Nephron progenitor cell (in vitro differentiated cells): ENCODE measurements around the gene PPP3CB.

ENCODE experiments used
- DNase-seq: peaks from one replicate; pipeline ENCODE4 v3.0.0; 2021
- H3K27ac Mint-ChIP-seq: 2 replicates; pipeline ENCODE4 v1.8.0; 2021; ENCODE audit warnings: mild to moderate bottlenecking, moderate library complexity, mixed read lengths
- H3K27me3 Mint-ChIP-seq: 2 replicates; pipeline ENCODE4 v1.8.0; 2021; ENCODE audit warnings: mild to moderate bottlenecking, low read depth, mixed read lengths; ENCODE audit not compliant: poor library complexity
- H3K36me3 Mint-ChIP-seq: 2 replicates; pipeline ENCODE4 v1.8.0; 2021; ENCODE audit warnings: low read depth, mixed read lengths
- H3K4me1 Mint-ChIP-seq: 2 replicates; pipeline ENCODE4 v1.8.0; 2021; ENCODE audit warnings: mixed read lengths
- H3K4me3 Mint-ChIP-seq: 2 replicates; pipeline ENCODE4 v1.8.0; 2021; ENCODE audit warnings: mild to moderate bottlenecking, moderate library complexity, mixed read lengths
- H3K9me3 Mint-ChIP-seq: 2 replicates; pipeline ENCODE4 v1.8.0; 2021; ENCODE audit warnings: mild to moderate bottlenecking, moderate library complexity, mixed read lengths
- TF ChIP-seq, protein P1 (sequence below): fragments of 200-600 bp; sonication (generic); IDR thresholded peaks from 2 replicates; pipeline ENCODE4 v1.5.0; 2021; ENCODE audit warnings: antibody characterized with exemption

Gene PPP3CB

GRCh38 chr10:73413528-73414229 is 82.1 kb downstream of the PPP3CB start, which contains the start of gene ANXA7:
TSS of gene ANXA7 (minus strand) at chr10:73414058. CDS start at chr10:73400856, 13,202 bp downstream.
- TF ChIP-seq, protein P1, sequence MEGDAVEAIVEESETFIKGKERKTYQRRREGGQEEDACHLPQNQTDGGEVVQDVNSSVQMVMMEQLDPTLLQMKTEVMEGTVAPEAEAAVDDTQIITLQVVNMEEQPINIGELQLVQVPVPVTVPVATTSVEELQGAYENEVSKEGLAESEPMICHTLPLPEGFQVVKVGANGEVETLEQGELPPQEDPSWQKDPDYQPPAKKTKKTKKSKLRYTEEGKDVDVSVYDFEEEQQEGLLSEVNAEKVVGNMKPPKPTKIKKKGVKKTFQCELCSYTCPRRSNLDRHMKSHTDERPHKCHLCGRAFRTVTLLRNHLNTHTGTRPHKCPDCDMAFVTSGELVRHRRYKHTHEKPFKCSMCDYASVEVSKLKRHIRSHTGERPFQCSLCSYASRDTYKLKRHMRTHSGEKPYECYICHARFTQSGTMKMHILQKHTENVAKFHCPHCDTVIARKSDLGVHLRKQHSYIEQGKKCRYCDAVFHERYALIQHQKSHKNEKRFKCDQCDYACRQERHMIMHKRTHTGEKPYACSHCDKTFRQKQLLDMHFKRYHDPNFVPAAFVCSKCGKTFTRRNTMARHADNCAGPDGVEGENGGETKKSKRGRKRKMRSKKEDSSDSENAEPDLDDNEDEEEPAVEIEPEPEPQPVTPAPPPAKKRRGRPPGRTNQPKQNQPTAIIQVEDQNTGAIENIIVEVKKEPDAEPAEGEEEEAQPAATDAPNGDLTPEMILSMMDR = no peak
- peak; percentile 97 for DNase-seq
- H3K4me1 Mint-ChIP-seq = peaks cover 22% of the 10 kb centered on the region
- peaks cover 17% of the 10 kb centered on the region for H3K27me3 Mint-ChIP-seq
- no peaks in the 10 kb centered on the region for H3K36me3 Mint-ChIP-seq
- peak within 1 kb of the TSS; percentile 75 for H3K27ac Mint-ChIP-seq
- no peaks in the 10 kb centered on the region for H3K9me3 Mint-ChIP-seq
- H3K4me3 Mint-ChIP-seq = peak within 1 kb of the TSS; percentile 93

DNA sequence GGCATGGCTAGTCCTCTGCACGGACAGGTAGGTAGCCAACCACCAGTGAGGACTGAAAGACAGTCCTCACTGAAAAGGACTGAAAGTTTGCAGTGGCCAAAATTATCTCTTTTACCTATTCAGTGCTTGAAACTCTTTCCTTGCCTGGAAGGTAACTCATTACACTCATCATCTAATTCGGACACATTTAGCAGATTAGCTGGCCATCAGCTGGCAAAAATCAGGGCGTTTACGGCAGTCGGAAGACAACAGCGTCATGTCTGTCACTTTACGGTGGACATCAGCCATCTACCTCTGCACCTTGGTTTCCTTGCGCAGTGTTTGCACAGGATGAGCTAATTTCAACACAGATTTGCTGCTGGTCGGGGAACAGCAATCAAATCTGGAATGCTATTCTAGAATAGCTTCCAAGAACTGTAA is 82.7 kb downstream of the PPP3CB start:
- DNase-seq = peak; percentile 26
- Mint-ChIP-seq H3K9me3 (no peaks in the 10 kb centered on the region), H3K27me3 (peaks cover 17% of the 10 kb centered on the region), H3K4me1 (peaks cover 24% of the 10 kb centered on the region), H3K27ac (peak overlapping the region; percentile 75), H3K4me3 (peak overlapping the region; percentile 93), H3K36me3 (peaks cover under 1% of the 10 kb centered on the region)
- TF ChIP-seq, protein P1 = no peak

- peaks cover 8% of the 10 kb centered on the region for H3K36me3 Mint-ChIP-seq
- no peak for DNase-seq
- TF ChIP-seq, protein P1 = no peak
- H3K9me3 Mint-ChIP-seq = no peaks in the 10 kb centered on the region
- peaks cover 17% of the 10 kb centered on the region for H3K27me3 Mint-ChIP-seq
- peaks cover 31% of the 10 kb centered on the region for H3K4me1 Mint-ChIP-seq
- H3K27ac Mint-ChIP-seq = no peak overlapping the region
- no peak overlapping the region for H3K4me3 Mint-ChIP-seq
These were observed 84.9 kb downstream of the PPP3CB start for GRCh38 chr10:73410897-73411296.

GRCh38 chr10:73408978-73409521 is 86.8 kb downstream of the PPP3CB start:
- TF ChIP-seq, protein P1 = no peak
- Mint-ChIP-seq H3K9me3 (no peaks in the 10 kb centered on the region), H3K4me1 (peaks cover 18% of the 10 kb centered on the region), H3K36me3 (peaks cover 8% of the 10 kb centered on the region), H3K27ac (no peak overlapping the region), H3K27me3 (peaks cover under 1% of the 10 kb centered on the region), H3K4me3 (no peak overlapping the region)
- DNase-seq = no peak

- Mint-ChIP-seq H3K4me3 (no peak overlapping the region), H3K36me3 (peaks cover 8% of the 10 kb centered on the region), H3K9me3 (no peaks in the 10 kb centered on the region), H3K27ac (no peak overlapping the region), H3K4me1 (peaks cover 15% of the 10 kb centered on the region), H3K27me3 (no peaks in the 10 kb centered on the region)
- TF ChIP-seq, protein P1 = no peak
- no peak for DNase-seq
These were observed 87.8 kb downstream of the PPP3CB start for GRCh38 chr10:73408061-73408460.
